NB4 (cell line): Measurements from ENCODE around the gene RAPGEFL1.

Source experiments
- MYC ChIP-seq: IDR thresholded peaks from 2 replicates; pipeline ENCODE4 v1.6.1; 2011; ENCODE audit warnings: low read depth, low read length
- POLR2A ChIP-seq: IDR thresholded peaks from 2 replicates; pipeline ENCODE4 v1.6.1; 2011; ENCODE audit warnings: mild to moderate bottlenecking; ENCODE audit not compliant: insufficient read length; ENCODE audit errors: extremely low read depth
- TF ChIP-seq, protein P1 (sequence below): IDR thresholded peaks from one replicate; pipeline ENCODE4 v1.5.1; 2012; ENCODE audit warnings: low read depth, low read length
- TF ChIP-seq, protein P2 (sequence below): IDR thresholded peaks from 2 replicates; pipeline ENCODE4 v1.6.1; 2011; ENCODE audit warnings: low read depth, low read length

DNA sequence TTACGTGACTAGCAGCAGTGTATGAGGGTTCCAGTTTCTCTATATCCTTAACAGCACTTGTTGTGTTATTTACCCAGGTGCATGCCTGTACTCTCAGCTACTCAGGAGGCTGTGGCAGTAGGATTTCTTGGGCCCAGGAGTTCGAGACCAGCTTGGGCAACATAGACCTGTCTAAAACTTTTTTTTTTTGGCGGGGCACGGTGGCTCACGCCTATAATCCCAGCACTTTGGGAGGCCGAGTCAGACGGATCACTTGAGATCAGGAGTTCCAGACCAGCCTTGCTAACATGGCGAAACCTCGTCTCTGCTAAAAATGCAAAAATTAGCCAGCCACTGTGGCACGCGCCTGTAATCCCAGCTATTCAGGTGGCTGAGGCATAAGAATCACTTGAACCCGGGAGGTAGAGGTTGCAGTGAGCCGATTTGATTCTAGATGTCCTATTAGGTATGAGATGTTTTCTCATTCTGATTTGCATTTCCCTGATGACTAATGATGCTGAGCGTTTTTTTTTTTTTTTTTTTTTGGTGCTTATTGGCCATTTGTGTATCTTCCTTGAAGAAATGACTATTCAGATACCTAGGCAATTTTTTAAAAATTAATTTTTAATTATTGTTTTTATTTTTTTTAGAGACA is 23.6 kb upstream of the RAPGEFL1 start:
- TF ChIP-seq, protein P1, sequence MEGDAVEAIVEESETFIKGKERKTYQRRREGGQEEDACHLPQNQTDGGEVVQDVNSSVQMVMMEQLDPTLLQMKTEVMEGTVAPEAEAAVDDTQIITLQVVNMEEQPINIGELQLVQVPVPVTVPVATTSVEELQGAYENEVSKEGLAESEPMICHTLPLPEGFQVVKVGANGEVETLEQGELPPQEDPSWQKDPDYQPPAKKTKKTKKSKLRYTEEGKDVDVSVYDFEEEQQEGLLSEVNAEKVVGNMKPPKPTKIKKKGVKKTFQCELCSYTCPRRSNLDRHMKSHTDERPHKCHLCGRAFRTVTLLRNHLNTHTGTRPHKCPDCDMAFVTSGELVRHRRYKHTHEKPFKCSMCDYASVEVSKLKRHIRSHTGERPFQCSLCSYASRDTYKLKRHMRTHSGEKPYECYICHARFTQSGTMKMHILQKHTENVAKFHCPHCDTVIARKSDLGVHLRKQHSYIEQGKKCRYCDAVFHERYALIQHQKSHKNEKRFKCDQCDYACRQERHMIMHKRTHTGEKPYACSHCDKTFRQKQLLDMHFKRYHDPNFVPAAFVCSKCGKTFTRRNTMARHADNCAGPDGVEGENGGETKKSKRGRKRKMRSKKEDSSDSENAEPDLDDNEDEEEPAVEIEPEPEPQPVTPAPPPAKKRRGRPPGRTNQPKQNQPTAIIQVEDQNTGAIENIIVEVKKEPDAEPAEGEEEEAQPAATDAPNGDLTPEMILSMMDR = no peak
- no peak for TF ChIP-seq MYC
- TF ChIP-seq POLR2A = no peak
- TF ChIP-seq, protein P2, sequence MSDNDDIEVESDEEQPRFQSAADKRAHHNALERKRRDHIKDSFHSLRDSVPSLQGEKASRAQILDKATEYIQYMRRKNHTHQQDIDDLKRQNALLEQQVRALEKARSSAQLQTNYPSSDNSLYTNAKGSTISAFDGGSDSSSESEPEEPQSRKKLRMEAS = no peak
